ENCODE measurements around the gene WDR75.
"Not testable (repeated sequence)": the region's sequence is repeated elsewhere in the genome, so short reads cannot be mapped to it uniquely, and the experiment has no call there.

WDR75 gene

DNA sequence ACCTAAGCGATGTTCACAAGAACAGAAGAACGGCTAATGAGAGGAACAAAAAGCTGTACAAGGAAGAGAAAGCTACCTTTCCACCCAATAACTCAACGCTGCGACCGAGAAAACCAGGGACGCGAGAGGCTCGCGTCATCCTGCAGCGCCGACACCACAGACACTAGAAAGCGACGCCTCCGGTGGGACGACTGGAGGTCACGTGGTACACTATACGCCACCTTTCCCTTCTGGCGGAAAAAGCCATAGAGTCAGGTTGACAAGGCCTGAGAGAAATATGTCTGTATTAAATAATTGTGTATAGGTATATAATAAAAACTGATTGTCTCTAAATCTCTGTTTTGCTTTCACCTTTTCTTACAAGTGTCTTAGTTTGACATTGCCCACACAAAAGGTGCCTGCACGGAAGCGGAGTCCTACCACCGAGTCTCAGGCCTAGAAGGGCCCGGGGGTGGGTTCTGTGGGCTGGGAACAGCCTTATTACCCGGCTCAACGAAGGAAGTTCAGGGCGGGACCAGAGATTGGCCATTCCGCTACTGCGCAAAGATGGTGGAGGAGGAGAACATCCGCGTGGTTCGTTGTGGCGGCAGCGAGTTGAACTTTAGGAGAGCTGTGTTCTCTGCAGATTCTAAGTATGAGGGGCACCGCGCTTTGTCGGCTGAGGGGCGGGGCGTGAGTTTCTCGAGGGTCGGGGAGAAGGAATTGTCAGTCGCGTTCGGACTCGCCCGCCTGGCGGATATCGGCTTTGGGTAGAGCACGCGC lies at the start of gene WDR75:
Gene WDR75, plus strand, starts transcription at position 528 of the 762 bp plus-strand sequence. Its CDS starts 19 bp downstream, at position 547.
- DNase-seq, result peak; percentile 99

- DNase-seq, result no peak
These were observed 47.7 kb upstream of the WDR75 start for GRCh38 chr2:189393440-189394111.

DNA sequence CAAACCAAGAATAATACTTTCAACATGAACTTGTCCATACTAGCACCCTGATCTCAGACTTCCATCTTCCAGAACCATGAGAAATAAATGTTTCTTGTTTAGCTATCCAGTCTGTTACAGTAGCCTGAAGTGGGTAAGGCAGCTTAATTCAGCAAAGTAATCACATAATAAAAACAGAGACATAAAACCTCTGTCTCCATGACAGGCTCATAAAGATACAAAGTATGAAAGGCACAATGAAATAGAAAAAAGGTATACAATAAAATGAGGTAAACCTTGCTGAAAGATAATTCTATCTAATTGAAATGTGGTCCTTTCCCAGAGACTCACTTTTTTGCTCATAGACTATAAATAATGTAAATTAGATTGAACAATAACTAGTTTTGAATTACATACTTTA lies 46.7 kb upstream of the WDR75 start:
- DNase-seq, result no peak

GRCh38 chr2:189402932-189403331 lies 38.3 kb upstream of the WDR75 start:
- no peak for DNase-seq

- no peak for DNase-seq
These were observed 34.6 kb upstream of the WDR75 start for GRCh38 chr2:189406586-189407233.

- no peak for DNase-seq
These were observed 33.7 kb upstream of the WDR75 start for GRCh38 chr2:189407281-189408209.

- no peak for DNase-seq
These were observed 33.0 kb upstream of the WDR75 start for GRCh38 chr2:189408294-189408693.

DNA sequence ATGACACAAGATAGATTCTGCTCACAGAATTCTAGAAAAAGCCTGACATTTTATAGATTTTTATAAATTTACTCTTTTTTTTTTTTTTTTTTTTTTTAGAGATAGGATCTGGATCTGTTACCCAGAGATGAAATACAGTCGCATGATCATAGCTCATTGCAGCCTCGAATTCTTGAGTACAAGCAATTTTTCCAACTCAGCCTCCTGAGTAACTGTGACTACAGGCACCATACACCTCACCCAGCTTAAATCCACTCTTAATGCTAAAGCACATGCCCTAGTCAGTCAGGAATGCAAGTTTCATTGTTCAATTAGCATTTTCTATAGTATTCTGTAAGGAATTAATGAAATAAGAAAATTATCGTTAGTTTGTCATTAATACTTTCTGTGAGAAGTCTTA lies 32.1 kb upstream of the WDR75 start:
- no peak for DNase-seq

GRCh38 chr2:189409647-189410046 lies 31.6 kb upstream of the WDR75 start:
- no peak for DNase-seq

- peak; percentile 33 for DNase-seq
These were observed 29.4 kb upstream of the WDR75 start for GRCh38 chr2:189411860-189412259.

DNA sequence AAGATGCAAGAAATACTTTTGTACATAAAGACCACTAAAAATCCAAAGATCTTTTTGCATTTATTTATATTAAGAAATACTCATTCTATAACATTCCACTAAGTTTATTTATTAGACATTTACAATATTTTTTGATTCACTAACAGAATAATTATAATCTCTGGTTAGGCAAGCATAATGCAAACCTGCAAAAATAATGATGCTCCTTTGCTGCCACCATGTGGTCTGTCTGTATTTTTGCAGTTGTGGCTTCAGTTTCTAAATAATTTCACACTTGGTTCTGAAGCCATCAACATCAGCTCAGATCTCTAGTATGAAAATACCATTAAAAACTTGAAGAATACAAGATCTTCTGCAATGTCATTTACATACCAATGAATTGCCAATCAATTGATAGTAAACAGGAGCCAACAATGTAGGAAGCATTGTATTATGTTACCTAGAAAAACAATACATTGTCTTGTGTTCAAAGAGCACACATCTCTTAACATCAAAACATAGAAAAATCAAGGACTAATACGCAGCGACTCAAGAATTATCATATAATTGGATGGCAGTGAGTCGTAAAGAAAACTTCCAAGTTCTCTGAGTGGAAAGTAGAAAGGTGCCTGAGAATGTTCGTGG lies 28.8 kb upstream of the WDR75 start:
- peak; percentile 32 for DNase-seq

DNA sequence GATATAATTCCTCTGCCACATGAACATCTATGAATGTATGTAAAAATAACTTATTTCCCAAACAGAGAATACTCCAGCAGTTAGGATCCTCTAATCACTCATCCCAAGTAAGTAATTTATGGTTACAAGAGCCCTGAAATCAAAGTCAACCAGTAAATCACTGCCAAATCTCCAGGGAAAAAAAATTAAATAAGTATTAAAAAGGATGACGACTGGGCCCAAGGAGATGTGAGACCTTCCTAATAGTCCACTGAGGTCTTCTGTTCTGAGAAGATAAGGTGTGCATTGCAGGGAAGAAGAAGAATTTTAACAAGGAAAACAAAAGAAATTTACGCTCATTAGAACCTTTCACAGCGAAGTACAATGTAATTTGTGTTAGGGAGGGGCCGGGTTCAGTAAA lies 28.0 kb upstream of the WDR75 start:
- no peak for DNase-seq

DNA sequence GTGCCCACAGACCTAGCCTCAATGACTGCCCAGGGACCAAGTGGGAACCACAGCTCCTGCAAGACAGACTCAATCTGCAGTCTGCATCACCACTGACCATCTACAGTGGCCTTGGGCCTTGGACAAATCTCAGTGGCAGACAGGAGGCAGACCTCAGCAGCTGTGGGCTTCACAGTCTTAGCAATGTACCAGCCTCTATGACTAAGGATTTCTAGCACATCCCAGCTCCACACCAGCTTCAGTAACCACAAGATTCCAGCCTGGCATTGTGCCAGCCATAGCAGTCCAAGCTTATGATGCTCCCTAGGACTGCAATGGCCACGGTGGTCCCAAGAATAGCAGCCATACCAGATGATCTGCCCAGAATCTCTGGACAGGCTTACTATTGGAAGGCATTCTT lies 19.6 kb upstream of the WDR75 start:
- DNase-seq, result no peak

GRCh38 chr2:189424961-189425360 lies 16.3 kb upstream of the WDR75 start:
- DNase-seq, result no peak

DNA sequence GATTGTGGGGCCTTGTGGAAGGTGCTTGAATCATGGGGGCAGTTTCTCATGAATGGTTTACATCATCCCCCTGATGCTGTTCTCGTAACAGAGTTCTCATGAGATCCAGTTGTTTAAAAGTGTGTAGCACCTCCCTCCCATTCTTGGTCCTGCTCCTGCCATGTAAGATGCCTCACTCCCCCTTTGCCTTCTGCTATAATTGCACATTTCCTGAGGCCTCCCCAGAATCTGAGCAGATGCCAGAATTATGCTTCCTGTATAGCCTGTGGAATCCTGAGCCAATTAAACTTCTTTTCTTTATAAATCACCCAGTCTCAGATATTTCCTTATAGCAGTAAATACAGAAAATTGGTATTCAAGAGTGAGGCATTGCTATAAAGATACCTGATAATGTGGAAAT lies 15.6 kb upstream of the WDR75 start:
- no peak for DNase-seq

GRCh38 chr2:189426886-189427285 lies 14.4 kb upstream of the WDR75 start:
- DNase-seq, result no peak

DNA sequence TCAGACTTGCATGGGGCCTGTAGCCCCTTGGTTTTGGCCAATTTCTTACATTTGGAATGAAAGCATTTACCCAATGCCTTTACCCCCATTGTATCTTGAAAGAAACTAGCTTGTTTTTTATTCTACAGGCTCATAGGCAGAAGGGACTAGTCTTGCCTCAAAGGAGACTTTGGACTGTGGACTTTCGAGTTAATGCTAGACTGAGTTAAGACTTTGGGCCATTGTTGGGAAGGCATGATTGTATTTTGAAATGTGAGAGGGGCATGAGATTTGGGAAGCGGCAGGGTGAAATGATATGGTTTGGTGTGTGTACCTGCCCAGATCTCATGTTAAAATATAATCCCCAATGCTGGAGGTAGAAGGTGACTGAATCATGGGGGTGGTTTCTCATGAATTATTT lies 13.4 kb upstream of the WDR75 start:
- no peak for DNase-seq

GRCh38 chr2:189430448-189430847 lies 10.8 kb upstream of the WDR75 start:
- DNase-seq, result not testable (repeated sequence)

- not testable (repeated sequence) for DNase-seq
These were observed 5.5 kb upstream of the WDR75 start for GRCh38 chr2:189435803-189436202.

DNA sequence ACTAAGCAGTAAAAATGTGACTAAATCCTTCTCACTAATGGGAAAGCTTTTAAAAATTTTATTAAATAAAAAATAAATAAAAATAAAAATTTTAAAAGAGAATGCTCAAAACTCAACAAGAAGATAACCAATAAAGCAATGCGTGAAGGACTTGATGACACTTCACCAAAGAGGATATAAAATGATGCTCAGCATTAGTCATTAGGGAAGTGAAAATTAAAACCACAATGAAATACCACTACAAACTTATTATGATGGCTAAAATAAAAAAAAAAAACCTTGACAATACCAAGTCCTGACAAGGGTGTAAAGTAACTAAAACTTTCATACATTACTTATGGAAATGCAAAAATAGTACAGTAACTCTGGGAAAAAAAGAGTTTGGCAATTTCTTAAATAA lies 3.3 kb upstream of the WDR75 start:
- no peak for DNase-seq

DNA sequence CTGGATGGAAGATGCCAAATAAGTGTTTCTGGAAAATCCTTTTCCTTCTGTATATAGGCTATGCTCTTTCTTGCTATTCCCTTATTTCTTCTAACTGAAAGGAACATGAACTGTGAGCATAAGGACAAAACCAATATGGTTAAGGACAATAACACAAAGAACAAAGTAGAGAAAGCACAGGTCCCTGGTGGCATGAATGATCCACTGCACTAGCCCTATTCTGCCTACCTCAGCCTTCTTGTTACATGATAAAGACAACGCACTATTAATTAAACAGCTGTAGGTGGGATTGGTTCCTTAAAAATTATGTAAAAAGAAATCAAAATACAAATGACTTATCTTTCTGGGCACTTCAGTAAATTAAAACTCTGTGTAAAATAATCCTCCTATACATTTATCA lies 1.9 kb upstream of the WDR75 start:
- DNase-seq, result no peak

DNA sequence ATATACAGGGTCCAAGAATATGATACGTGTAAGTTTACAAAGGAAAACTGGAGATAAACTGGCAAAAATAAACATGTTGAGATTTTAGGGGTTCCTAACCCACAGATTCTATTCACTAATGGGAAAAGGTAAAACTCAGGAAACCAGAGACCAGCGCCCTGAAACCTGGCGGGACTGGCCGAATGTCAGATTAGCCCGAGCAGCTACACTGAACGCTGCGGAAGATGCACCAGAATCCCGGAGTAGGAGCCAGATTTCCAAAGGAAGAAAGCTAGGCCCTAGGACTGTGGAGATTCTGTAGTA lies 679 bp upstream of the WDR75 start:
- DNase-seq, result no peak

- no peak for DNase-seq
These were observed 418 bp downstream of the WDR75 start for GRCh38 chr2:189441709-189442074.
